ENCODE data around the gene EFL1.
"Not testable (repeated sequence)": the region's sequence is repeated elsewhere in the genome, so short reads cannot be mapped to it uniquely, and the experiment has no call there.

EFL1 gene

DNA sequence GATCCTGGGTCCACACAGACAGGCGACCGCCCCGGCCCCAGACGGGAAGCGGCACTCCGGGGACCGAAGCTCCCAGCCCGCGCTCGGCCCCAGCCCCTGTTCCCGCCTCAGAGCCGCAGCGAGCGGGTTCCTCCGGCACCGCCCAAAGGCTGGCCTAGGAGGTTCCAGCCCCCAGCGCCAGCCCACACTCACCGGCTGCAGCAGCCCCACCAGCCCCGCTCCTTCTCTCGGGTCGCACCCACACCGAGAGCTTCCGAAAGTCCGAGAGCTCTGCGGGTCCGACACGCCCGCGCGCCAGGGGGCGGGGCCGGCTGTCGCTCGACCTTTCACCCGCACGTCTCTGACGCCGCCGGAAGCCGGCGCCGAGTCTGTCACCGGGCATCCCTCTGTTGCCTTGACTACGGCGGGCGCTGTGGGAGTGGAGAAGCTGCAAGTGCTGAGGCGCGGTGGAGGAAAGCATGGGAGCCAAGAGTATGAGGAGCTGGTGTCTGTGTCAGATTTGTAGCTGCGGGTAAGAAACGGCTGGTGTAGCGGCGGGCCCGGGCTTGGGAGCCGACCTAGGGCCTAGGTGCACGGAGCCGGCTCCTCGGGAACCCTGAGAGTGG, at the start of gene EFL1, which contains the start of gene SAXO2:
Gene EFL1, minus strand, starts transcription at position 313 of the 605 bp plus-strand sequence. CDS start 956 bp downstream, outside the sequence.
Gene SAXO2, plus strand, starts transcription at position 397 of the 605 bp plus-strand sequence. Its CDS starts 62 bp downstream, at position 459.
- H3K36me3 Mint-ChIP-seq: peaks cover 19% of the 10 kb centered on the region
- H3K9me3 Mint-ChIP-seq: no peaks in the 10 kb centered on the region
- peaks cover 40% of the 10 kb centered on the region for H3K4me1 Mint-ChIP-seq
- peak; percentile 97 for DNase-seq
- peak within 1 kb of the TSS; percentile 86 for H3K27ac Mint-ChIP-seq
- no peaks in the 10 kb centered on the region for H3K27me3 Mint-ChIP-seq
- CTCF ChIA-PET: interaction anchor here (0.8 kb wide), 1 partner anchor 64 kb away, joined by 3 read pairs; no protein-coding TSS in a partner anchor
- peak within 1 kb of the TSS; percentile 94 for H3K4me3 Mint-ChIP-seq

- H3K4me1 Mint-ChIP-seq, H3K9me3 Mint-ChIP-seq, CTCF ChIA-PET, H3K27ac Mint-ChIP-seq, DNase-seq, H3K4me3 Mint-ChIP-seq, H3K36me3 Mint-ChIP-seq: not testable (repeated sequence)
- H3K27me3 Mint-ChIP-seq: peaks cover 23% of the 10 kb centered on the region
These were observed 48.8 kb upstream of the EFL1 start for GRCh38 chr15:82311321-82311720.

DNA sequence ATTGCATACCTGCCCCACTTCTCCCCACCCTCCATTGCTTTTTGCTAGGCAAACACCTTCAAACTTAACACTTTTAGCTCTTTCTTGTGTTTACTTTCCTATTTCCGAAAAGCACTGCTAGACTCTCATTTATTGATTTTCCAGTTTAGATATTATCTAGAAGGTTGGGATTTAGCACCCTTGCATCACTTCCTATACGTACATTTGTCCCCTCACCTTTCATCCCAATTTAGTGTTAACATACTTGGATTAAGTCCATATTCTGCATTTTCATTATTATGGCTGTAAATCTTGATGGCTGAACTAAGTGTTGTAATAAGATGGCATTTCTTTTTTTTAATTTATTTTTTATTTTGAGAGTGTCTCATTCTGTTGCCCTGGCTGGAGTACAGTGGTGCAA, 47.3 kb upstream of the EFL1 start:
- H3K27ac Mint-ChIP-seq: no peak overlapping the region
- peaks cover 19% of the 10 kb centered on the region for H3K27me3 Mint-ChIP-seq
- H3K4me3 Mint-ChIP-seq: no peak overlapping the region
- no peaks in the 10 kb centered on the region for H3K9me3 Mint-ChIP-seq
- no peaks in the 10 kb centered on the region for H3K36me3 Mint-ChIP-seq
- CTCF ChIA-PET: no interaction called here
- H3K4me1 Mint-ChIP-seq: peaks cover 5% of the 10 kb centered on the region
- DNase-seq: no peak

- H3K27me3 Mint-ChIP-seq: peaks cover 22% of the 10 kb centered on the region
- no peak overlapping the region for H3K4me3 Mint-ChIP-seq
- CTCF ChIA-PET: interaction anchor here (0.6 kb wide), 1 partner anchor 801 kb away, joined by 3 read pairs; no protein-coding TSS in a partner anchor
- H3K36me3 Mint-ChIP-seq: no peaks in the 10 kb centered on the region
- peaks cover 5% of the 10 kb centered on the region for H3K4me1 Mint-ChIP-seq
- H3K9me3 Mint-ChIP-seq: no peaks in the 10 kb centered on the region
- H3K27ac Mint-ChIP-seq: no peak overlapping the region
- DNase-seq: no peak
These were observed 45.2 kb upstream of the EFL1 start for GRCh38 chr15:82307714-82308081.

GRCh38 chr15:82306791-82307713, 44.5 kb upstream of the EFL1 start:
- H3K36me3 Mint-ChIP-seq: no peaks in the 10 kb centered on the region
- peaks cover 15% of the 10 kb centered on the region for H3K27me3 Mint-ChIP-seq
- H3K27ac Mint-ChIP-seq: no peak overlapping the region
- CTCF ChIA-PET: interaction anchor here (0.6 kb wide), 1 partner anchor 800 kb away, joined by 3 read pairs; no protein-coding TSS in a partner anchor
- no peaks in the 10 kb centered on the region for H3K9me3 Mint-ChIP-seq
- peaks cover 5% of the 10 kb centered on the region for H3K4me1 Mint-ChIP-seq
- no peak overlapping the region for H3K4me3 Mint-ChIP-seq
- no peak for DNase-seq

DNA sequence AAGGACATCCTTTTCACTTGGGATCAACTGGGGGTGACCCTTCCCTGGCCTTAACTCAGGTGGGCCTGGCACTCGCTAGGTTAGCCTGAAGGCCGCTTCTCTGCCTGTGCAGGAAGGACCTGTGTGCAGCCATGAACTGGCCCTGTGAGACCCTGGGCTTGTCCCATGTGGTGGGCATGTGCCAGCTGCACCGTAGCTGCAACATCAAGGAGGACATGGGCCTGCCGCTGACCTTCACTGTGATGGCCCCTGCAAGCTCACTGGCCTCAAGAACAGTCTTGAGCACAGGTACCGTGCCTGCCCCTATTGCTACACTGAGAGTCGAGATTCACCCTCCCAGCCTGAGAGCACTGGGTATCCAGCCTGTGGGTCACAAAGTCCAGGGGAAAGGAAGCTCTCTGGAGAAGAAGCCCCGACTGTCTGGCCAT, 43.1 kb upstream of the EFL1 start:
- Mint-ChIP-seq H3K27me3 (peaks cover 19% of the 10 kb centered on the region), H3K27ac (no peak overlapping the region), H3K4me1 (peaks cover 5% of the 10 kb centered on the region), H3K36me3 (no peaks in the 10 kb centered on the region), H3K9me3 (no peaks in the 10 kb centered on the region), H3K4me3 (no peak overlapping the region)
- DNase-seq: no peak
- CTCF ChIA-PET: no interaction called here

GRCh38 chr15:82304778-82305090, 42.2 kb upstream of the EFL1 start:
- Mint-ChIP-seq H3K4me1 (peaks cover 5% of the 10 kb centered on the region), H3K9me3 (no peaks in the 10 kb centered on the region), H3K36me3 (no peaks in the 10 kb centered on the region), H3K27ac (no peak overlapping the region), H3K4me3 (no peak overlapping the region), H3K27me3 (peaks cover 14% of the 10 kb centered on the region)
- CTCF ChIA-PET: no interaction called here
- DNase-seq: no peak

DNA sequence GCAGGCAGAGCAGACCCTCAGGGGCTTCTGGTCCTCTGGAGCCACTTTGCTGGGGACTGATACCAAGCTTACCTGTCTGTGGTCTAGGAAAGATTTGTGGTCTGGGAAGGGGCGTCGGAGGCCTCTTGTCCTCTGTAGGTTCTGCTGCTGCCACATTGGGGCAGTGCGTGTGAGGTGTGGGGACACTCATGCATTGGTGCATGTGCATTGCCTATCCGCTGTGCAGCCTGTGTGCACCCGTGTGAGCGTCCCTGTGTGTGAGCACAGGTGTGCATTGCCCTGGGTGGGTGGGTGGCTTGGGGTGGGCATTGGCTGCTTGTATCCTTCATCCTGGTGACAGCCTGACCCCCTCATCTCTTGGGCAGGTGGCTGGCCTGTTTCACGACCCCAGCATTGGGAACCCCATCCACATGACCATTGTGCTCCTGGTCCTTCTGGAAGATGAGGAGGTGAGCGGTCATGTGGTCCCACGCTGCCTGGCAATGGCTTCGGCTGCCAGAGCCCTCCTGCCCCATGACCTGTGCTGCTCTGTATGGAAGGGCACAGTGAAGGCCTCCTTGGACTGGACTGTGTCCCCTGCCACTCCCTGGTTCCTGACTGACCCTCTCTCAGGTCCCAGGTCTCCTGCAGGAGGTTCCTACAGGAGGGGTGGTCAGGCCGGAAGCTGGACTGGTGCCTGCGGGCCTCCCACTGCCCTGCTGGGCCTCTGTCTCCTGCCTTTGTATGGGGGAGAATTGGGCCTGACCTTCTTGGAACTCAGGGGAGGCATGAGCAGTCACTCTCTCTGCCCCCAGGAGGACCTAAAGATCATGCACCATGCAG, 41.6 kb upstream of the EFL1 start:
- CTCF ChIA-PET: interaction anchor here (1.6 kb wide), 1 partner anchor 26 kb away, joined by 3 read pairs; no protein-coding TSS in a partner anchor
- Mint-ChIP-seq H3K27me3 (peaks cover 14% of the 10 kb centered on the region), H3K36me3 (no peaks in the 10 kb centered on the region), H3K4me3 (no peak overlapping the region), H3K9me3 (no peaks in the 10 kb centered on the region), H3K4me1 (peaks cover 7% of the 10 kb centered on the region), H3K27ac (no peak overlapping the region)
- no peak for DNase-seq

GRCh38 chr15:82301296-82302016, 38.9 kb upstream of the EFL1 start:
- peaks cover 29% of the 10 kb centered on the region for H3K4me1 Mint-ChIP-seq
- H3K27me3 Mint-ChIP-seq: peaks cover 22% of the 10 kb centered on the region
- H3K36me3 Mint-ChIP-seq: no peaks in the 10 kb centered on the region
- H3K4me3 Mint-ChIP-seq: no peak overlapping the region
- CTCF ChIA-PET: no interaction called here
- no peak for DNase-seq
- H3K9me3 Mint-ChIP-seq: no peaks in the 10 kb centered on the region
- H3K27ac Mint-ChIP-seq: no peak overlapping the region

DNA sequence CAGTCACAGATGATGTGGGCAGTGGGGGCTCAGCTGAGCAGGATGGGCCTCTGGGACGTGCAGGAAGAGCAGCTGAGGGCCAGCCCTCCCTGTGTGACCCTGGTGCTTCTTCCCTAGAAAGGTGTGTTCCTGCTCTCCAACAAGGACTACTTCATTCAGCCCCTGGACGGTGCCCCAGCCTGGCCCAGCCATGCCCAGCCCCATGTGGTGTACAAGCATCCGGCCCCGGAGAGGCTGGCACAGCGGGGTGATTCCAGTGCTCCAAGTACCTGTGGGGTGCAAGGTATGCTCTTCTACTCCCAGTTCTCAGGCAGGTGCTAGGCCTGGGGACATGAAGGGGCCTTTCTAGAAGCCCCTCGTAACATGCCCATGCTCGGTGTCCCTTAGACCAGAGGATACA, 38.3 kb upstream of the EFL1 start:
- DNase-seq: no peak
- H3K27ac Mint-ChIP-seq: no peak overlapping the region
- CTCF ChIA-PET: no interaction called here
- H3K27me3 Mint-ChIP-seq: peaks cover 22% of the 10 kb centered on the region
- no peaks in the 10 kb centered on the region for H3K36me3 Mint-ChIP-seq
- no peak overlapping the region for H3K4me3 Mint-ChIP-seq
- no peaks in the 10 kb centered on the region for H3K9me3 Mint-ChIP-seq
- H3K4me1 Mint-ChIP-seq: peaks cover 29% of the 10 kb centered on the region

DNA sequence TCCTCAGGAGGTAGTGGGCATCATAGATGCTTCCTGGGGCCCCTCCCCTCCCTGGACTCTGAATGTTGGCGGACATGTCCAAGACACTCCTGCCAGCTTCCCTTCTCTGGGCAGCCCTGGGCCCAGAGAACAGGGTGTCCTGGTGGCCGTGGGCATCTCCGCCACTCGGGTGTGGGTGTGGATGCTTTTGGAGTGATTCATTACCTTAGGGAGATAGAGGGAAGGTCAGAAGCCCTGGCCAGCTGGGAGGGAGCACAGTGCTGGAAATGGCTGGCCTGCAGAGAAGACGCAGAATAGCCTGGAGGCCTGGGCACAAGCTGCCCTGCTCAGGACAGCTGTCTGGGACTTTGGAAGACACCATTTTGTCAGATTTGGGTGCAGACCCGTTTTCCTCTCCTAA, 37.8 kb upstream of the EFL1 start:
- CTCF ChIA-PET, H3K36me3 Mint-ChIP-seq, H3K4me3 Mint-ChIP-seq, H3K9me3 Mint-ChIP-seq, DNase-seq, H3K27ac Mint-ChIP-seq: not testable (repeated sequence)
- peaks cover 28% of the 10 kb centered on the region for H3K4me1 Mint-ChIP-seq
- H3K27me3 Mint-ChIP-seq: peaks cover 22% of the 10 kb centered on the region

DNA sequence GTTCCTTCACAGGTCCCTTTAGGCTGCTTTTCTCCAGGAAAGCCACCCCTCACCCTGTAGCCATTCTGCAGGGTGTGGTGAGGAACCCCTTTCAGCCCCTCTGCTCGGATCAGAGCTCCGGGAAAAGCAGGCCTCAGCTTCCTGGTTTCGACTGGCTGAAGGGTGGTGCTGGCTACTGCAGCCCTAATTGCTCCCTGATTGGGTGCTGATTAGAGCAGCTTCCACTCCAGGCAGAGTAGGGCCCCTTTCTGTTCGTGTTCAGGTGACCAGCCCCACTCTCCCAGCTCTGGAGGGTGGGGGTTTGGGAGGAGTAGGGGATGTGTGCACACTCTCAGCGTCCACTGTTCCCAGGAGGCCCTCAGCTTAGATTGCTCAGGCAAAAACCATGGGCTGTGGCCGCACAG, 37.0 kb upstream of the EFL1 start:
- H3K27ac Mint-ChIP-seq, H3K9me3 Mint-ChIP-seq, DNase-seq, CTCF ChIA-PET, H3K36me3 Mint-ChIP-seq, H3K4me3 Mint-ChIP-seq: not testable (repeated sequence)
- peaks cover 23% of the 10 kb centered on the region for H3K27me3 Mint-ChIP-seq
- peaks cover 24% of the 10 kb centered on the region for H3K4me1 Mint-ChIP-seq

GRCh38 chr15:82298520-82298919, 36.0 kb upstream of the EFL1 start:
- H3K4me1 Mint-ChIP-seq: peaks cover 24% of the 10 kb centered on the region
- H3K27ac Mint-ChIP-seq: no peak overlapping the region
- H3K9me3 Mint-ChIP-seq: no peaks in the 10 kb centered on the region
- CTCF ChIA-PET: no interaction called here
- no peak overlapping the region for H3K4me3 Mint-ChIP-seq
- DNase-seq: peak; percentile 75
- H3K36me3 Mint-ChIP-seq: no peaks in the 10 kb centered on the region
- H3K27me3 Mint-ChIP-seq: peaks cover 28% of the 10 kb centered on the region

GRCh38 chr15:82298032-82298431, 35.5 kb upstream of the EFL1 start:
- Mint-ChIP-seq H3K4me1 (peaks cover 24% of the 10 kb centered on the region), H3K27me3 (peaks cover 26% of the 10 kb centered on the region), H3K9me3 (no peaks in the 10 kb centered on the region), H3K36me3 (no peaks in the 10 kb centered on the region), H3K4me3 (no peak overlapping the region), H3K27ac (no peak overlapping the region)
- DNase-seq: no peak
- CTCF ChIA-PET: no interaction called here
